Skeletal muscle tissue (tissue), 4 donors: ENCODE measurements around the gene RFX4. TPM values are rescaled to one million over a fixed set of nuclear protein-coding genes. Genes with fewer than 3 reads are reported as not detected.

Experiments used
- H3K27ac ChIP-seq: one replicate; pipeline ENCODE4 v1.7.0; 2013; ENCODE audit warnings: mild to moderate bottlenecking, low read depth, low read length, inconsistent platforms
- H3K27me3 ChIP-seq, 3 donors: one replicate each; pipeline ENCODE4 v1.7.0; 2013; ENCODE audit warnings: low read length in 3 of 3; ENCODE audit not compliant: control insufficient read depth in 3 of 3, insufficient read depth in 3 of 3
- H3K36me3 ChIP-seq, 3 donors: one replicate each; pipeline ENCODE4 v1.7.0; 2013; ENCODE audit warnings: low read length in 3 of 3; ENCODE audit not compliant: control insufficient read depth in 3 of 3, insufficient read depth in 3 of 3
- H3K4me1 ChIP-seq, 3 donors: one replicate each; pipeline ENCODE4 v1.7.0; 2013; ENCODE audit warnings: low read length in 3 of 3, mild to moderate bottlenecking in 3 of 3; ENCODE audit not compliant: control insufficient read depth in 3 of 3, insufficient read depth in 3 of 3
- H3K4me3 ChIP-seq, 3 donors: one replicate each; pipeline ENCODE4 v1.7.0; 2013; ENCODE audit warnings: low read length in 3 of 3
- H3K9ac ChIP-seq, 3 donors: one replicate each; pipeline ENCODE4 v1.7.0; 2013; ENCODE audit warnings: low read length in 3 of 3, mild to moderate bottlenecking in 3 of 3, moderate library complexity in 2 of 3, low read depth in 1 of 3
- H3K9me3 ChIP-seq, 3 donors: one replicate each; pipeline ENCODE4 v1.7.0; 2013; ENCODE audit warnings: low read length in 3 of 3; ENCODE audit not compliant: control insufficient read depth in 3 of 3
- total RNA-seq: library from RNA; depleted of rRNA; stranded (reverse); fragments of >200 nt; gene quantifications from one replicate; pipeline ENCODE4 v1.2.3, GENCODE V29; 2014
- donor health status: Osteomylitis.

RFX4 gene
- total RNA-seq, 1 donor from 2014 or later = not detected

DNA sequence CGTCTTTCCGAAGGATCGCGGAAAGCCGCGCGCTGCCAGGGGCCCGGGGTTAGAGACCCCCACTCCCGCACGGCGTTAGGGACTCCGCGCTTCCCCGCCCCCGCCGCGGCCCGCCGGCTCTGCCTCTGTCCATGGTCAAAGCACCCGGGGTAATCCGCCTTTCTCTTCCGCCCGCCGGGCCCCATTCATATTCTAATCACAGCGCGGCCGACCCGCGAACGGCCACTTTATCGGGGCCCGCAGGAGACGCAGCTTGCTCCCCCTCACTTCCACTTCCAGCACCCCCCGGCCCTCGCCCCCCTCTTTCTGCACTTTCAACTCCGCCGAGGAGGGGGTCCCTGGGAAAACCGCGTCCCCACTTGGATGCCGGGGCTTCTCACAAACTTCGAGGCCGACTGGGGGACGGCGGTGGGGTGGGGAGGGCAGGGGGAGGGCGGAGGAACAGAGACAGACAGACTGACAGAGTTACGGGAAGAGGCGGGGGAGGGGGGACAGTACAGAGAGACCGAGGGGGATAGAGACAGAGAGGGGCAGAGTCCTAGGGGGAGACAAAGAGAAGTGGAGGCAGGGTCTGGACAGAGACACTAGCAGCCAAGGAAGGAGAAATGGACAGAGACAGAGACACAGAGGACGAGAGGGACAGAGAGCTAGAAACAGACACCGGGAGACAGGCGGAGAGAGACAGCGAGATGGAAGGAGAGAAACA is 1.1 kb upstream of the RFX4 start:
- no peaks in the 10 kb centered on the region for H3K36me3 ChIP-seq
- no peak overlapping the region for H3K9ac ChIP-seq
- no peak overlapping the region for H3K27ac ChIP-seq
- peaks cover 22 to 27% (median 22%) of the 10 kb centered on the region in 3 donors for H3K4me1 ChIP-seq
- H3K9me3 ChIP-seq = no peaks in the 10 kb centered on the region
- H3K27me3 ChIP-seq = peaks cover 73 to 75% (median 74%) of the 10 kb centered on the region in 3 donors
- peak overlapping the region in 1 of 3 donors; percentile 30 for H3K4me3 ChIP-seq

- no peak overlapping the region for H3K27ac ChIP-seq
- H3K9me3 ChIP-seq = no peaks in the 10 kb centered on the region
- no peaks in the 10 kb centered on the region for H3K36me3 ChIP-seq
- H3K4me3 ChIP-seq = peak overlapping the region in 1 of 3 donors; percentile 30
- peaks cover 23 to 28% (median 26%) of the 10 kb centered on the region in 3 donors for H3K4me1 ChIP-seq
- H3K9ac ChIP-seq = no peak overlapping the region
- H3K27me3 ChIP-seq = peaks cover 78 to 81% (median 80%) of the 10 kb centered on the region in 3 donors
These were observed 584 bp upstream of the RFX4 start for GRCh38 chr12:106582249-106582591.

- H3K9me3 ChIP-seq = no peaks in the 10 kb centered on the region
- no peak overlapping the region for H3K27ac ChIP-seq
- H3K4me3 ChIP-seq = peak overlapping the region; percentile 51 to 68 (median 55)
- peaks cover 23 to 28% (median 26%) of the 10 kb centered on the region in 3 donors for H3K4me1 ChIP-seq
- peaks cover 83 to 85% (median 83%) of the 10 kb centered on the region in 3 donors for H3K27me3 ChIP-seq
- H3K36me3 ChIP-seq = no peaks in the 10 kb centered on the region
- no peak overlapping the region for H3K9ac ChIP-seq
These were observed 669 bp downstream of the RFX4 start for GRCh38 chr12:106583242-106584103.

DNA sequence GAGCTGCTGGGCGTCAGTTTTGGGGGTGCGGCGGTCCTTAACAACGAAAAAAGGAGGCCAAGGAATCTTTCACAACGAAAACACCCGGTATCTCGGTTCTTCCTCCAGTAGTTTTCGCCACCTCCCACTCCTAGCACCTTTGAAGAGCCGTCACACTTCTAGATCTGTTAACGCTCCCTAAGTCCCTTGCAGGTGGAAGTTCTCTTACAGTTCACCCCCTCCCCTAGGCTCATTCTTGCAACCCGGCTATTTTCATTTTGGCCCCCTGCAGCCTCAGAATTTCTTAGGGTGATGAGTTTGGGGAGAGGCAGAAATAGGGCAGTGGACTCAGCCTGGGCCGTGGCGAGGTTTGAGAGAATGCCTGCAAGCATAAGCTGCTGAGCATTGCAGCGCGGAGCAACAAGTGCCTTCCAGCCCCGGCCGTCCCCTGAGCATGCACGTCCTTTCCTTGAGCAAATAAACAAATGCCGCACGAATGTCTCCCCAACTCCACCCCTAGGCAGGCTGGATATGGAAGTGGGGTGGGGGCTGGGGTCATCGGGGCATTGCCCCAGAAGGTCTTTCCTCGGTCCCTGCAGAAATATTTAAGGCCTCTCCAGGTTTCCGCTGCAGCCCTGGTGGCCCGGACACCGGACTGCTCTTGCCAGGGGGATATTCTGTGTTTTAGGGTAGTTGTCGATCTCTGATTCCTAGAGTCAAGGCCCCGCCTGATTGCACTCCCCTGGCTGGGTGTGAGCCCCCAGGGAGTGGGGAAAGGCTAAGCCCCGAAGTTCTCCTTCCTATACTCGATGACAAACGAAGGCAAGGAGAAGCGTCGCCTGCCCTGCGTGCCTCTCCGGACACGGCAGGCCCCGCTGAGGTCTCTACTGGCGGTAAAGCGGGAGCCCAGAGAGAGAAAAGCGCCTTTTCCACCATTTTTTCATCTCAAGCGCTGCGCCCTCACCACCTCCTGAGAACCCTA is 1.6 kb downstream of the RFX4 start:
- Histone ChIP-seq H3K4me3 (no peak overlapping the region), H3K9me3 (no peaks in the 10 kb centered on the region), H3K4me1 (peaks cover 23 to 28% (median 26%) of the 10 kb centered on the region in 3 donors), H3K27me3 (peaks cover 80 to 88% (median 85%) of the 10 kb centered on the region in 3 donors), H3K36me3 (no peaks in the 10 kb centered on the region), H3K27ac (no peak overlapping the region), H3K9ac (no peak overlapping the region)

DNA sequence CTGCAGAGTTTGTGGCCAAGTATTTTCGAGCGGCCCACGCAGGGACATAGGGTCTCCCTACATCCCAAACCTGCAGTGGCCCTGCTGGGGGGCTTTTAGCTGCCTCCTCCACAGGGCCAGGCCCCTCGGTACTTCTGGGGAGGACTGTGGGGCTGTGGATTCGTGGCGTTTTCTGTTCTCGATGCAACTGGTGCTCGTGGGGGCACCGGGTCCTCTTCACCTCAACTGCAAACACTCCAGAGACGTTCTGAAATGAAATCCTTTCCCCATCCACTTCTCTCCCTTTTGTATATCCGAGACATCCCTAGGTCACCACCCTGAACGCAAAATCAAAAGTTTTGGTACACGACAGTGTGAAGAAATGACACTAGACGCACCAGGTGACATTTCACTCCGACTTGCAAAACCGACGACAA is 2.3 kb downstream of the RFX4 start:
- Histone ChIP-seq H3K9ac (no peak overlapping the region), H3K4me1 (peaks cover 23 to 28% (median 26%) of the 10 kb centered on the region in 3 donors), H3K9me3 (no peaks in the 10 kb centered on the region), H3K27me3 (peaks cover 80 to 85% (median 82%) of the 10 kb centered on the region in 3 donors), H3K36me3 (no peaks in the 10 kb centered on the region), H3K4me3 (no peak overlapping the region), H3K27ac (no peak overlapping the region)

DNA sequence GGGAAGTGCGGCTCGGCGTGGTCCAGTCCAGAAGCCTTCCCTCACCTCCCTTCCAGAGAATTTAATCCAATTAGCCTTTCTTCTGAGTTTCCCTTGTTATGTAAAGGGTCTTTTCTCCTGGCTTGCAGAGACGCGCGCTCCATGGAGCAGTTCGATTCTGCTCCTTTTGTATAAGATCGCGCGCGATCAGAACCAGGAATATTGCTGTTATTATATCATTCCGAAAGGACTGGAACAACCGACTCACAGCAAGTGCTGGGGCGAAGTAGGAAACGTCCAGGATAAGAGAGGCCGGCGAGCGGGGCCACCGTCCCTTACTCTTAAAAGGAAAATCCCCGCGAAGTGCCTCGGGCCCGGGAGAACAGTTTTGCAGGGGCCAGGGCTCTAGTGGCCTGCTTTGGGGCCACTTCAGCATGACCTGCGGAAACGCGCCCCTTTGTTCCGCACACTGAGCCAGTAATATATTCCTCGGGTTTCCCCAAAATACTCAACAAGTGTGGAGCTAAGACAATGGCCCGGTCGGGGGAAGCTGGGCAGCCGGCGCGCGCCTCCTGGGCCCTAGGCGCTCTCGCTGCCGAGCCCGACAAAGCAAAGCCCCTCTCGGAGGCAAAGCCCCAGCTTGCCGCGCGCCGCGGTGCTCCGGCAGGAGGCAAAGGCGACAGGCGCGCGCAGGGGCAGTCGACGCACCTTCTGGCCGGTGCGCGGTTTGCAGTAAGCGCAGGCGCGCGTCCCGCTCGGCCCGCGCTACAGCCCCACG is 2.9 kb downstream of the RFX4 start:
- Histone ChIP-seq H3K4me1 (peaks cover 20 to 26% (median 26%) of the 10 kb centered on the region in 3 donors), H3K36me3 (no peaks in the 10 kb centered on the region), H3K27ac (no peak overlapping the region), H3K9me3 (no peaks in the 10 kb centered on the region), H3K27me3 (peaks cover 75 to 80% (median 79%) of the 10 kb centered on the region in 3 donors), H3K9ac (no peak overlapping the region), H3K4me3 (peak overlapping the region in 2 of 3 donors; percentile 32 to 49)

DNA sequence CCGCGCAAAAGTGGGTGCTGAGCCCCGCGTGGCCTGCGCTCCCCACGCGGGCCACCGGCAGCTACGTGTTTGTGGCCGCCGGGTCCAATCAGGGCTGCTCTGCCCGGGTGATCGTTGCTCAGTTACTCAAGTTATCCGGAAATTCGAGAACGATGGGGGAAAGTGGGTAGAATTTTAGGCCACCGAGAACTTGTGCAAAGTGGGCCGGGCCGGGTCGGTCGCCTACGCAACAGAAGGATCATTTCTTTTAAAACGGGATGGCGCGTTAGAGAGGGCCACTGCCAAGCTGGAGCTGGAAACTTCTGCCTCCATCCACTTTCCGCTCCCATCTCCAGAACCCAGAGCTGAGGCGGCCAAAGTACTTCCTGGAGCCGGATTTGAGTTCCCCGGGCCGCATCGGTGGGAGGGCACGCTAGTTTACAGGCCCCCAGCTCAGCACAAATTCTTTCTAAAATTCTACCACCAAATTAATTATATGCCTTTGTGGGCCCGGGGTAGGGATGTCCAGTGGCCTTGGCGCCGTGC is 3.5 kb downstream of the RFX4 start:
- Histone ChIP-seq H3K9ac (no peak overlapping the region), H3K27me3 (peaks cover 69 to 74% (median 74%) of the 10 kb centered on the region in 3 donors), H3K4me3 (peak overlapping the region in 2 of 3 donors; percentile 49), H3K4me1 (peaks cover 16 to 20% (median 20%) of the 10 kb centered on the region in 3 donors), H3K9me3 (no peaks in the 10 kb centered on the region), H3K27ac (no peak overlapping the region), H3K36me3 (no peaks in the 10 kb centered on the region)

DNA sequence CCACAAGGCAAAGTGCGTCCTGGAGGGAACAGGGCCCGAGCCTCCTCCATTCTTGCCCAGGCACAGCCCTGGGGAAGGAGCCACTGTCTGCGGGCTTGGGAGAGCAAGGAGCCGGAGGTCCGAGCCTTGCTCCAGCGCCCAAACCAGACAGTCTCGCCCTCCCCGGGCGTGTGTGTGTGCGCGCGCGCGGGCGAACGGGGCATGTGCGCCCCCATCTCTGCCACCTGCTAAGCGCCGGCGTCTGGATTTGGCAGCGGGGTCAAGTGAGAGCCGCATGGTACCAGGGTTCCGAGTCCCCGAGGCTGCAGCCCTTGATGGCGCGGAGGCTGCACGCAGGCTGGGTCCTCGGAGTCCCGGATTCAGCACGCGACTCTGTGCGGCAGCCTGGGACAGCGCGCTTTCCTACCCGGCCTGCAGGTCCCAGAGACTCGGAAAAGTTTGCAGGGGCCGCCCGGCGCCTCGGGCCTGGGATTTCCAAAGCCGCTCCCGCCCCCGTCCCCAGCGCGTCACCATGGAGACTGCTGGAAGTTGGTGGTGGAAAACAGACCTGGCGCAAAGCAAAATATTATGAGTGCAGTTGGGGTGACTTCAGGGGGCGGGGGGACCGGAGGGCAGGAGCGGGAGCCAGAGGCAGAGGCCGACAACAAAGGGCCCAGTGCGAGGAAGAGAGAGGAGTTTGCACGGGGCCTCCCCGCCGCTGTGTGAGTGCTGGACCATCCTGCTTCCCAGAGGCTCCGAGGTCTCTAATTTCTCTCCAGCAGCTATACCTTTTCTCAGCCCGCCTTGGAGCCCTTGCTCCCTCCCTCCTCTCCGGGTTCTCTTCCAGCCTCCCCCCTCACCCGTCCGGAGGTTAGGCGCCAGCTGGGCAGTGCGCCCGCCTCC is 4.2 kb downstream of the RFX4 start:
- Histone ChIP-seq H3K27ac (no peak overlapping the region), H3K9me3 (no peaks in the 10 kb centered on the region), H3K36me3 (no peaks in the 10 kb centered on the region), H3K4me3 (peak overlapping the region in 2 of 3 donors; percentile 29 to 49), H3K9ac (no peak overlapping the region), H3K4me1 (peaks cover 14 to 19% (median 18%) of the 10 kb centered on the region in 3 donors), H3K27me3 (peaks cover 67 to 73% (median 72%) of the 10 kb centered on the region in 3 donors)
